HEK293 (cell line): ENCODE data around the gene SP6.

Source experiments
- CTCF ChIP-seq: fragments of 450-650 bp; formaldehyde crosslinking; IDR thresholded peaks from 2 replicates; pipeline ENCODE4 v1.5.1; 2016; ENCODE audit warnings: missing biosample characterization, missing genetic modification characterization
- PBX3 ChIP-seq: sonication (generic); formaldehyde crosslinking; IDR thresholded peaks from 2 replicates; pipeline ENCODE4 v1.8.1; 2022; ENCODE audit warnings: mild to moderate bottlenecking, moderate library complexity, missing genetic modification reagents
- ZBTB21 ChIP-seq: fragments of 450-650 bp; formaldehyde crosslinking; IDR thresholded peaks from 2 replicates; pipeline ENCODE4 v1.5.1; 2017; ENCODE audit warnings: missing biosample characterization, missing genetic modification characterization
- ZBTB8A ChIP-seq: fragments of 450-650 bp; formaldehyde crosslinking; IDR thresholded peaks from 2 replicates; pipeline ENCODE4 v1.5.1; 2016; ENCODE audit warnings: missing biosample characterization, missing genetic modification characterization
- ZNF121 ChIP-seq: fragments of 450-650 bp; formaldehyde crosslinking; IDR thresholded peaks from 2 replicates; pipeline ENCODE4 v1.5.1; 2016; ENCODE audit warnings: missing biosample characterization, missing genetic modification characterization
- ZNF362 ChIP-seq: fragments of 450-650 bp; formaldehyde crosslinking; IDR thresholded peaks from 2 replicates; pipeline ENCODE4 v1.5.1; 2016; ENCODE audit warnings: missing biosample characterization, missing genetic modification characterization
- ZNF394 ChIP-seq: fragments of 450-650 bp; formaldehyde crosslinking; IDR thresholded peaks from 2 replicates; pipeline ENCODE4 v1.5.1; 2016; ENCODE audit warnings: missing biosample characterization, missing genetic modification characterization, mild to moderate bottlenecking, moderate library complexity, borderline replicate concordance
- ZNF416 ChIP-seq: fragments of 450-650 bp; formaldehyde crosslinking; IDR thresholded peaks from 2 replicates; pipeline ENCODE4 v1.5.1; 2016; ENCODE audit warnings: missing biosample characterization, missing genetic modification characterization

- TF ChIP-seq ZNF121 (tag by site-specific recombination) (no peak), ZBTB8A (tag by site-specific recombination) (no peak), PBX3 (no peak), ZBTB21 (tag by site-specific recombination) (no peak), CTCF (tag by site-specific recombination) (no peak), ZNF416 (tag by site-specific recombination) (no peak), ZNF362 (tag by site-specific recombination) (no peak), ZNF394 (tag by site-specific recombination) (no peak)
Measured at GRCh38 chr17:47864791-47865216, 13.8 kb upstream of the SP6 start.
